Muscle layer of duodenum (tissue), 2 donors: Measurements from ENCODE around the gene IMPDH2.
A peak's percentile ranks its signal among the peaks of the same experiment; 100 is the strongest.

Experiments used
- H3K27ac ChIP-seq: one replicate; pipeline ENCODE4 v1.7.0; 2013; ENCODE audit warnings: mild to moderate bottlenecking, low read length
- H3K27me3 ChIP-seq: one replicate; pipeline ENCODE4 v1.7.0; 2013; ENCODE audit warnings: low read depth, mild to moderate bottlenecking, control low read depth, low read length
- H3K36me3 ChIP-seq, 2 donors: one replicate each; pipeline ENCODE4 v1.7.0; 2013; ENCODE audit warnings: low read length in 2 of 2, control low read depth in 1 of 2, mild to moderate bottlenecking in 1 of 2; ENCODE audit not compliant: insufficient read depth in 2 of 2, control insufficient read depth in 1 of 2
- H3K4me1 ChIP-seq, 2 donors: one replicate each; pipeline ENCODE4 v1.7.0; 2013; ENCODE audit warnings: low read length in 2 of 2, mild to moderate bottlenecking in 2 of 2, control low read depth in 1 of 2, moderate library complexity in 1 of 2; ENCODE audit not compliant: insufficient read depth in 2 of 2, control insufficient read depth in 1 of 2
- H3K4me3 ChIP-seq, 2 donors: one replicate each; pipeline ENCODE4 v1.7.0; 2013; ENCODE audit warnings: low read length in 2 of 2, low read depth in 1 of 2, mild to moderate bottlenecking in 1 of 2
- H3K9me3 ChIP-seq, 2 donors: one replicate each; pipeline ENCODE4 v1.7.0; 2013; ENCODE audit warnings: low read length in 2 of 2, control low read depth in 1 of 2, mild to moderate bottlenecking in 1 of 2; ENCODE audit not compliant: control insufficient read depth in 1 of 2
- donor health status: healthy.

The IMPDH2 gene

GRCh38 chr3:48989796-48990635 lies 39.2 kb downstream of the IMPDH2 start, which contains the start of gene P4HTM:
Gene P4HTM, plus strand, starts transcription at chr3:48990241. Its CDS starts 16 bp downstream, at chr3:48990257.
- Histone ChIP-seq H3K36me3 (peaks cover 11 to 12% of the 10 kb centered on the region in 2 donors), H3K4me1 (peaks cover 15 to 23% of the 10 kb centered on the region in 2 donors), H3K27ac (peak within 1 kb of the TSS; percentile 96), H3K4me3 (peak within 1 kb of the TSS; percentile 89 to 97), H3K9me3 (no peaks in the 10 kb centered on the region), H3K27me3 (no peaks in the 10 kb centered on the region)

GRCh38 chr3:48989126-48989795 lies 39.9 kb downstream of the IMPDH2 start:
- Histone ChIP-seq H3K9me3 (no peaks in the 10 kb centered on the region), H3K27me3 (no peaks in the 10 kb centered on the region), H3K27ac (peak overlapping the region; percentile 96), H3K4me1 (peaks cover 15 to 23% of the 10 kb centered on the region in 2 donors), H3K4me3 (peak overlapping the region; percentile 73 to 97), H3K36me3 (peaks cover 15 to 17% of the 10 kb centered on the region in 2 donors)

- Histone ChIP-seq H3K4me1 (peaks cover 5 to 9% of the 10 kb centered on the region in 2 donors), H3K4me3 (no peak overlapping the region), H3K9me3 (no peaks in the 10 kb centered on the region), H3K27me3 (no peaks in the 10 kb centered on the region), H3K36me3 (peaks cover 43 to 45% of the 10 kb centered on the region in 2 donors), H3K27ac (no peak overlapping the region)
Measured at GRCh38 chr3:48985831-48986376, 43.3 kb downstream of the IMPDH2 start.

- H3K36me3 ChIP-seq: peaks cover 53 to 55% of the 10 kb centered on the region in 2 donors
Measured at GRCh38 chr3:48984663-48985062, 44.5 kb downstream of the IMPDH2 start.

GRCh38 chr3:48983096-48983495 lies 46.1 kb downstream of the IMPDH2 start:
- Histone ChIP-seq H3K27me3 (no peaks in the 10 kb centered on the region), H3K9me3 (no peaks in the 10 kb centered on the region), H3K4me3 (no peak overlapping the region), H3K4me1 (no peaks in the 10 kb centered on the region), H3K27ac (no peak overlapping the region), H3K36me3 (peaks cover 62 to 64% of the 10 kb centered on the region in 2 donors)

More at GRCh38 chr3:48984663-48985062, 44.5 kb downstream of the IMPDH2 start:
- H3K4me1 ChIP-seq: peaks cover 5 to 7% of the 10 kb centered on the region in 2 donors
- no peaks in the 10 kb centered on the region for H3K9me3 ChIP-seq
- no peaks in the 10 kb centered on the region for H3K27me3 ChIP-seq
- no peak overlapping the region for H3K4me3 ChIP-seq
- H3K27ac ChIP-seq: no peak overlapping the region

GRCh38 chr3:48982686-48983085 lies 46.5 kb downstream of the IMPDH2 start:
- no peaks in the 10 kb centered on the region for H3K4me1 ChIP-seq
- H3K27me3 ChIP-seq: no peaks in the 10 kb centered on the region
- no peak overlapping the region for H3K27ac ChIP-seq
- peaks cover 66 to 68% of the 10 kb centered on the region in 2 donors for H3K36me3 ChIP-seq
- no peaks in the 10 kb centered on the region for H3K9me3 ChIP-seq
- no peak overlapping the region for H3K4me3 ChIP-seq

- no peaks in the 10 kb centered on the region for H3K27me3 ChIP-seq
- peaks cover 68 to 75% of the 10 kb centered on the region in 2 donors for H3K36me3 ChIP-seq
- H3K9me3 ChIP-seq: no peaks in the 10 kb centered on the region
- H3K4me1 ChIP-seq: no peaks in the 10 kb centered on the region
- no peak overlapping the region for H3K4me3 ChIP-seq
- H3K27ac ChIP-seq: no peak overlapping the region
Measured at GRCh38 chr3:48982016-48982415, 47.2 kb downstream of the IMPDH2 start.

- H3K4me3 ChIP-seq: no peak overlapping the region
- peaks cover 64 to 87% of the 10 kb centered on the region in 2 donors for H3K36me3 ChIP-seq
- no peaks in the 10 kb centered on the region for H3K4me1 ChIP-seq
- H3K27ac ChIP-seq: no peak overlapping the region
- H3K9me3 ChIP-seq: no peaks in the 10 kb centered on the region
- no peaks in the 10 kb centered on the region for H3K27me3 ChIP-seq
Measured at GRCh38 chr3:48980295-48980694, 48.9 kb downstream of the IMPDH2 start.

GRCh38 chr3:48979451-48979850 lies 49.7 kb downstream of the IMPDH2 start:
- H3K4me3 ChIP-seq: no peak overlapping the region
- no peaks in the 10 kb centered on the region for H3K4me1 ChIP-seq
- H3K27ac ChIP-seq: no peak overlapping the region
- no peaks in the 10 kb centered on the region for H3K9me3 ChIP-seq
- peaks cover 69 to 89% of the 10 kb centered on the region in 2 donors for H3K36me3 ChIP-seq
- H3K27me3 ChIP-seq: no peaks in the 10 kb centered on the region
